GM10847 (cell line): Measurements from ENCODE around the gene AP2S1.

Experiments used
- POLR2A ChIP-seq: IDR thresholded peaks from 2 replicates; pipeline ENCODE4 v1.6.1; 2011; ENCODE audit not compliant: insufficient read length; ENCODE audit errors: extremely low read depth

Gene AP2S1

GRCh38 chr19:46791944-46792343 is 58.7 kb downstream of the AP2S1 start:
- TF ChIP-seq POLR2A = no peak

- no peak for TF ChIP-seq POLR2A
These were observed 61.3 kb downstream of the AP2S1 start for GRCh38 chr19:46789371-46789770.

GRCh38 chr19:46788968-46789338 is 61.7 kb downstream of the AP2S1 start:
- no peak for TF ChIP-seq POLR2A

GRCh38 chr19:46788262-46788967 is 62.2 kb downstream of the AP2S1 start, which contains the start of gene SLC1A5:
Gene SLC1A5, minus strand, starts transcription at chr19:46788594. Its CDS starts 629 bp downstream, at chr19:46787965.
- peak; percentile 100 for TF ChIP-seq POLR2A
